K562 (cell line): ENCODE results near the gene SLC30A4.

ENCODE experiments used
- ELF1 ChIP-seq: fragments of 200-800 bp; sonication (Bioruptor generic); IDR thresholded peaks from 2 replicates; pipeline ENCODE4 v1.6.1; 2016; ENCODE audit warnings: missing genetic modification characterization, missing compliant biosample characterization
- TAF7 ChIP-seq: fragments of 450-650 bp; IDR thresholded peaks from 2 replicates; pipeline ENCODE4 v1.6.1; 2016; ENCODE audit warnings: missing genetic modification characterization, missing compliant biosample characterization
- ZBTB7A ChIP-seq: IDR thresholded peaks from 2 replicates; pipeline ENCODE4 v1.6.1; 2011; ENCODE audit warnings: low read depth, mild to moderate bottlenecking, low read length, moderate library complexity, borderline replicate concordance; ENCODE audit not compliant: control insufficient read depth
- TF ChIP-seq, protein P1 (sequence below), 3 experiments: IDR thresholded peaks in 2 of 3; conservative IDR thresholded peaks in 1 of 3; 2 replicates each; pipeline ENCODE4 v1.5.1; 2011 to 2012; ENCODE audit warnings: low read length in 3 of 3, mild to moderate bottlenecking in 3 of 3, control low read depth in 2 of 3, improper control_type of control experiment in 1 of 3, inconsistent platforms in 1 of 3, low read depth in 1 of 3, mixed read lengths in 1 of 3, moderate library complexity in 1 of 3; ENCODE audit not compliant: insufficient read depth in 2 of 3
- TF ChIP-seq, protein P2 (sequence below): IDR thresholded peaks from 3 replicates; pipeline ENCODE4 v1.6.1; 2011; ENCODE audit warnings: borderline replicate concordance, mild to moderate bottlenecking, moderate library complexity; ENCODE audit not compliant: insufficient read length; ENCODE audit errors: extremely low read depth
- TF ChIP-seq, protein P3 (sequence below): IDR thresholded peaks from 2 replicates; pipeline ENCODE4 v1.6.1; 2016; ENCODE audit warnings: missing genetic modification characterization, missing compliant biosample characterization

DNA sequence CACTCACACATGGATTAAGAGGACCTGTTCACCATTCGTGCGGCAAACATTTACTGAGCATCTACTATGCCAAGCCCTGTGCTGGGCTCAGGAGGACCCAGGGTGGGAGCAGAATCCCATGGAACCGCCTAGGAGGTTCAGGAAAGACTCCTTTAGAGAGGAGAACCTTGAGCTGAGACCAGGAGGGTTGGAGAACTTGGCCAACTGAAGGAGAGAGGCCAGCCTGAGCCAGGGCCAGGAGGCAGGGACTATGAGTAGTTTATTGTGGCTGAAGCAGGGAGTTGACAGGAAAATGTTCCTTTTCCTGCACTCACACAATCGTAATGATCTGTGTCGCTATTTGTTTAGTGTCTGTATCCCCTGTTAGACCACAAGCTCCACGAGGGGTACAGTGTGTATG, 71.3 kb downstream of the SLC30A4 start:
- TF ChIP-seq ELF1 (no peak), ZBTB7A (no peak), TAF7 (no peak)
- TF ChIP-seq, protein P1, sequence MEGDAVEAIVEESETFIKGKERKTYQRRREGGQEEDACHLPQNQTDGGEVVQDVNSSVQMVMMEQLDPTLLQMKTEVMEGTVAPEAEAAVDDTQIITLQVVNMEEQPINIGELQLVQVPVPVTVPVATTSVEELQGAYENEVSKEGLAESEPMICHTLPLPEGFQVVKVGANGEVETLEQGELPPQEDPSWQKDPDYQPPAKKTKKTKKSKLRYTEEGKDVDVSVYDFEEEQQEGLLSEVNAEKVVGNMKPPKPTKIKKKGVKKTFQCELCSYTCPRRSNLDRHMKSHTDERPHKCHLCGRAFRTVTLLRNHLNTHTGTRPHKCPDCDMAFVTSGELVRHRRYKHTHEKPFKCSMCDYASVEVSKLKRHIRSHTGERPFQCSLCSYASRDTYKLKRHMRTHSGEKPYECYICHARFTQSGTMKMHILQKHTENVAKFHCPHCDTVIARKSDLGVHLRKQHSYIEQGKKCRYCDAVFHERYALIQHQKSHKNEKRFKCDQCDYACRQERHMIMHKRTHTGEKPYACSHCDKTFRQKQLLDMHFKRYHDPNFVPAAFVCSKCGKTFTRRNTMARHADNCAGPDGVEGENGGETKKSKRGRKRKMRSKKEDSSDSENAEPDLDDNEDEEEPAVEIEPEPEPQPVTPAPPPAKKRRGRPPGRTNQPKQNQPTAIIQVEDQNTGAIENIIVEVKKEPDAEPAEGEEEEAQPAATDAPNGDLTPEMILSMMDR (IDR thresholded peaks at IDR 0.05 in 2 of 3, conservative IDR thresholded peaks at IDR 0.05 in 1 of 3; ENCODE audit: insufficient read depth in 2 of 3, low read depth in 1 of 3, low read length in 3 of 3) = no peak
- TF ChIP-seq, protein P2, sequence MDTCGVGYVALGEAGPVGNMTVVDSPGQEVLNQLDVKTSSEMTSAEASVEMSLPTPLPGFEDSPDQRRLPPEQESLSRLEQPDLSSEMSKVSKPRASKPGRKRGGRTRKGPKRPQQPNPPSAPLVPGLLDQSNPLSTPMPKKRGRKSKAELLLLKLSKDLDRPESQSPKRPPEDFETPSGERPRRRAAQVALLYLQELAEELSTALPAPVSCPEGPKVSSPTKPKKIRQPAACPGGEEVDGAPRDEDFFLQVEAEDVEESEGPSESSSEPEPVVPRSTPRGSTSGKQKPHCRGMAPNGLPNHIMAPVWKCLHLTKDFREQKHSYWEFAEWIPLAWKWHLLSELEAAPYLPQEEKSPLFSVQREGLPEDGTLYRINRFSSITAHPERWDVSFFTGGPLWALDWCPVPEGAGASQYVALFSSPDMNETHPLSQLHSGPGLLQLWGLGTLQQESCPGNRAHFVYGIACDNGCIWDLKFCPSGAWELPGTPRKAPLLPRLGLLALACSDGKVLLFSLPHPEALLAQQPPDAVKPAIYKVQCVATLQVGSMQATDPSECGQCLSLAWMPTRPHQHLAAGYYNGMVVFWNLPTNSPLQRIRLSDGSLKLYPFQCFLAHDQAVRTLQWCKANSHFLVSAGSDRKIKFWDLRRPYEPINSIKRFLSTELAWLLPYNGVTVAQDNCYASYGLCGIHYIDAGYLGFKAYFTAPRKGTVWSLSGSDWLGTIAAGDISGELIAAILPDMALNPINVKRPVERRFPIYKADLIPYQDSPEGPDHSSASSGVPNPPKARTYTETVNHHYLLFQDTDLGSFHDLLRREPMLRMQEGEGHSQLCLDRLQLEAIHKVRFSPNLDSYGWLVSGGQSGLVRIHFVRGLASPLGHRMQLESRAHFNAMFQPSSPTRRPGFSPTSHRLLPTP = no peak
- TF ChIP-seq, protein P3, sequence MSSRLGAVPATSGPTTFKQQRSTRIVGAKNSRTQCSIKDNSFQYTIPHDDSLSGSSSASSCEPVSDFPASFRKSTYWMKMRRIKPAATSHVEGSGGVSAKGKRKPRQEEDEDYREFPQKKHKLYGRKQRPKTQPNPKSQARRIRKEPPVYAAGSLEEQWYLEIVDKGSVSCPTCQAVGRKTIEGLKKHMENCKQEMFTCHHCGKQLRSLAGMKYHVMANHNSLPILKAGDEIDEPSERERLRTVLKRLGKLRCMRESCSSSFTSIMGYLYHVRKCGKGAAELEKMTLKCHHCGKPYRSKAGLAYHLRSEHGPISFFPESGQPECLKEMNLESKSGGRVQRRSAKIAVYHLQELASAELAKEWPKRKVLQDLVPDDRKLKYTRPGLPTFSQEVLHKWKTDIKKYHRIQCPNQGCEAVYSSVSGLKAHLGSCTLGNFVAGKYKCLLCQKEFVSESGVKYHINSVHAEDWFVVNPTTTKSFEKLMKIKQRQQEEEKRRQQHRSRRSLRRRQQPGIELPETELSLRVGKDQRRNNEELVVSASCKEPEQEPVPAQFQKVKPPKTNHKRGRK (tag) = no peak
